Activated T-helper 2 cell treated with anti-CD3 and anti-CD28 coated beads, Interferon-gamma antibody, Interleukin-2, Interleukin-4, amounts not matched to agents 10 μg/mL and 5 μg/mL and 100 μg/mL, durations not matched to agents 14 hours and 24 hours and 36 hours (primary cell): Measurements from ENCODE around the gene DSCAML1. TPM values are rescaled to one million over a fixed set of nuclear protein-coding genes. Genes with fewer than 3 reads are reported as not detected.

Source experiments
- DNase-seq: peaks from one replicate; pipeline ENCODE4 v3.0.0; 2021; ENCODE audit warnings: low spot score
- H3K27ac Mint-ChIP-seq: one replicate; pipeline ENCODE4 v1.8.0; 2021; ENCODE audit warnings: mixed read lengths
- H3K27me3 Mint-ChIP-seq: one replicate; pipeline ENCODE4 v1.8.0; 2021; ENCODE audit warnings: low read depth, mixed read lengths
- H3K36me3 Mint-ChIP-seq: one replicate; pipeline ENCODE4 v1.8.0; 2021; ENCODE audit warnings: low read depth, mixed read lengths
- H3K4me1 Mint-ChIP-seq: one replicate; pipeline ENCODE4 v1.8.0; 2021; ENCODE audit warnings: low read depth, mixed read lengths
- H3K4me3 Mint-ChIP-seq: one replicate; pipeline ENCODE4 v1.8.0; 2021; ENCODE audit warnings: low read depth, mild to moderate bottlenecking, moderate library complexity, mixed read lengths
- H3K9me3 Mint-ChIP-seq: one replicate; pipeline ENCODE4 v1.8.0; 2021; ENCODE audit warnings: mixed read lengths
- intact Hi-C: fragments of 100-400 bp; cut with micrococcal nuclease; formaldehyde crosslinking; loops from one replicate; pipeline ENCODE4 v1.15.1; 2023
- total RNA-seq: library from RNA; stranded (reverse); gene quantifications from 2 replicates; pipeline ENCODE4 v1.2.3, GENCODE V29; 2022

DSCAML1 gene
- total RNA-seq, 1 donor from 2014 or later = not detected

GRCh38 chr11:117574551-117574950 lies 222.5 kb downstream of the DSCAML1 start:
- H3K27me3 Mint-ChIP-seq = no peaks in the 10 kb centered on the region
- intact Hi-C loops = no loop called here
- H3K9me3 Mint-ChIP-seq = no peaks in the 10 kb centered on the region
- H3K27ac Mint-ChIP-seq = no peak overlapping the region
- H3K4me3 Mint-ChIP-seq = no peak overlapping the region
- no peaks in the 10 kb centered on the region for H3K36me3 Mint-ChIP-seq
- no peak for DNase-seq
- no peaks in the 10 kb centered on the region for H3K4me1 Mint-ChIP-seq

- no peak overlapping the region for H3K27ac Mint-ChIP-seq
- no peaks in the 10 kb centered on the region for H3K9me3 Mint-ChIP-seq
- H3K36me3 Mint-ChIP-seq = no peaks in the 10 kb centered on the region
- no peaks in the 10 kb centered on the region for H3K4me1 Mint-ChIP-seq
- H3K4me3 Mint-ChIP-seq = no peak overlapping the region
- no peak for DNase-seq
- H3K27me3 Mint-ChIP-seq = no peaks in the 10 kb centered on the region
- intact Hi-C loops = no loop called here
These were observed 223.7 kb downstream of the DSCAML1 start for GRCh38 chr11:117573326-117573725.

- no peaks in the 10 kb centered on the region for H3K36me3 Mint-ChIP-seq
- no peak overlapping the region for H3K4me3 Mint-ChIP-seq
- intact Hi-C loops = no loop called here
- no peak for DNase-seq
- H3K9me3 Mint-ChIP-seq = no peaks in the 10 kb centered on the region
- no peaks in the 10 kb centered on the region for H3K27me3 Mint-ChIP-seq
- H3K4me1 Mint-ChIP-seq = no peaks in the 10 kb centered on the region
- H3K27ac Mint-ChIP-seq = no peak overlapping the region
These were observed 224.3 kb downstream of the DSCAML1 start for GRCh38 chr11:117572671-117573070.

- Mint-ChIP-seq H3K4me3 (no peak overlapping the region), H3K27ac (no peak overlapping the region), H3K36me3 (no peaks in the 10 kb centered on the region), H3K9me3 (no peaks in the 10 kb centered on the region), H3K4me1 (no peaks in the 10 kb centered on the region), H3K27me3 (no peaks in the 10 kb centered on the region)
- DNase-seq = no peak
- intact Hi-C loops = no loop called here
These were observed 224.9 kb downstream of the DSCAML1 start for GRCh38 chr11:117572129-117572528.

- Mint-ChIP-seq H3K27ac (no peak overlapping the region), H3K4me3 (no peak overlapping the region), H3K27me3 (no peaks in the 10 kb centered on the region), H3K9me3 (no peaks in the 10 kb centered on the region), H3K4me1 (no peaks in the 10 kb centered on the region), H3K36me3 (no peaks in the 10 kb centered on the region)
- DNase-seq = no peak
- intact Hi-C loops = no loop called here
These were observed 226.3 kb downstream of the DSCAML1 start for GRCh38 chr11:117570701-117571100.

GRCh38 chr11:117569911-117570310 lies 227.1 kb downstream of the DSCAML1 start:
- intact Hi-C loops = no loop called here
- no peak for DNase-seq

GRCh38 chr11:117565709-117566108 lies 231.3 kb downstream of the DSCAML1 start:
- no peak overlapping the region for H3K4me3 Mint-ChIP-seq

More at GRCh38 chr11:117569911-117570310, 227.1 kb downstream of the DSCAML1 start:
- Mint-ChIP-seq H3K36me3 (no peaks in the 10 kb centered on the region), H3K27ac (no peak overlapping the region), H3K27me3 (no peaks in the 10 kb centered on the region), H3K4me1 (no peaks in the 10 kb centered on the region), H3K4me3 (no peak overlapping the region), H3K9me3 (no peaks in the 10 kb centered on the region)

GRCh38 chr11:117564321-117564720 lies 232.7 kb downstream of the DSCAML1 start:
- no peaks in the 10 kb centered on the region for H3K27me3 Mint-ChIP-seq
- H3K4me3 Mint-ChIP-seq = no peak overlapping the region
- H3K4me1 Mint-ChIP-seq = no peaks in the 10 kb centered on the region
- intact Hi-C loops = no loop called here
- no peak overlapping the region for H3K27ac Mint-ChIP-seq
- no peaks in the 10 kb centered on the region for H3K9me3 Mint-ChIP-seq
- DNase-seq = no peak
- no peaks in the 10 kb centered on the region for H3K36me3 Mint-ChIP-seq

More at GRCh38 chr11:117565709-117566108, 231.3 kb downstream of the DSCAML1 start:
- intact Hi-C loops = no loop called here
- H3K27me3 Mint-ChIP-seq = no peaks in the 10 kb centered on the region
- no peak overlapping the region for H3K27ac Mint-ChIP-seq
- H3K9me3 Mint-ChIP-seq = no peaks in the 10 kb centered on the region
- no peaks in the 10 kb centered on the region for H3K36me3 Mint-ChIP-seq
- no peaks in the 10 kb centered on the region for H3K4me1 Mint-ChIP-seq
- no peak for DNase-seq

GRCh38 chr11:117563556-117563955 lies 233.5 kb downstream of the DSCAML1 start:
- H3K27me3 Mint-ChIP-seq = no peaks in the 10 kb centered on the region

GRCh38 chr11:117562136-117562535 lies 234.9 kb downstream of the DSCAML1 start:
- Mint-ChIP-seq H3K4me1 (no peaks in the 10 kb centered on the region), H3K9me3 (no peaks in the 10 kb centered on the region), H3K4me3 (no peak overlapping the region), H3K27me3 (no peaks in the 10 kb centered on the region), H3K36me3 (no peaks in the 10 kb centered on the region), H3K27ac (no peak overlapping the region)
- intact Hi-C loops = no loop called here
- DNase-seq = no peak

More at GRCh38 chr11:117563556-117563955, 233.5 kb downstream of the DSCAML1 start:
- intact Hi-C loops = no loop called here
- no peaks in the 10 kb centered on the region for H3K36me3 Mint-ChIP-seq
- no peaks in the 10 kb centered on the region for H3K4me1 Mint-ChIP-seq
- no peaks in the 10 kb centered on the region for H3K9me3 Mint-ChIP-seq
- H3K27ac Mint-ChIP-seq = no peak overlapping the region
- H3K4me3 Mint-ChIP-seq = no peak overlapping the region
- no peak for DNase-seq

GRCh38 chr11:117560780-117561530 lies 236.1 kb downstream of the DSCAML1 start:
- H3K27me3 Mint-ChIP-seq = no peaks in the 10 kb centered on the region
- intact Hi-C loops = no loop called here
- no peaks in the 10 kb centered on the region for H3K9me3 Mint-ChIP-seq
- H3K4me3 Mint-ChIP-seq = no peak overlapping the region
- no peak for DNase-seq
- H3K27ac Mint-ChIP-seq = no peak overlapping the region
- no peaks in the 10 kb centered on the region for H3K36me3 Mint-ChIP-seq
- H3K4me1 Mint-ChIP-seq = no peaks in the 10 kb centered on the region

- Mint-ChIP-seq H3K27me3 (no peaks in the 10 kb centered on the region), H3K36me3 (no peaks in the 10 kb centered on the region), H3K4me3 (no peak overlapping the region), H3K9me3 (no peaks in the 10 kb centered on the region), H3K4me1 (no peaks in the 10 kb centered on the region), H3K27ac (no peak overlapping the region)
- DNase-seq = no peak
- intact Hi-C loops = no loop called here
These were observed 237.3 kb downstream of the DSCAML1 start for GRCh38 chr11:117559698-117560097.

GRCh38 chr11:117557361-117557760 lies 239.7 kb downstream of the DSCAML1 start:
- Mint-ChIP-seq H3K4me1 (no peaks in the 10 kb centered on the region), H3K36me3 (no peaks in the 10 kb centered on the region), H3K9me3 (no peaks in the 10 kb centered on the region), H3K27me3 (no peaks in the 10 kb centered on the region), H3K4me3 (no peak overlapping the region), H3K27ac (no peak overlapping the region)
- DNase-seq = no peak
- intact Hi-C loops = no loop called here
